Myocyte (in vitro differentiated cells): ENCODE data around the gene RIPK1. TPM values are rescaled to one million over a fixed set of nuclear protein-coding genes. Genes with fewer than 3 reads are reported as not detected.

ENCODE experiments used
- DNase-seq: peaks from one replicate; pipeline ENCODE4 v3.0.0-alpha.2; 2012; ENCODE audit warnings: low read depth
- total RNA-seq: library from RNA; depleted of rRNA; stranded (reverse); fragments of >200 nt; gene quantifications from 2 replicates; pipeline ENCODE4 v1.2.3, GENCODE V29; 2014

RIPK1 gene
- total RNA-seq, 1 donor from 2014 or later = 9.8 TPM

- no peak for DNase-seq
Observed at GRCh38 chr6:3079682-3080081, 11.4 kb downstream of the RIPK1 start.

GRCh38 chr6:3081960-3082359 lies 13.7 kb downstream of the RIPK1 start:
- no peak for DNase-seq

- DNase-seq = no peak
Observed at GRCh38 chr6:3085074-3085473, 16.8 kb downstream of the RIPK1 start.

GRCh38 chr6:3086282-3086946 lies 18.1 kb downstream of the RIPK1 start:
- DNase-seq = no peak

- DNase-seq = peak; percentile 82
Observed at GRCh38 chr6:3088446-3088845, 20.2 kb downstream of the RIPK1 start.

- peak; percentile 22 for DNase-seq
Observed at GRCh38 chr6:3088968-3089367, 20.7 kb downstream of the RIPK1 start.

- DNase-seq = peak; percentile 84
Observed at GRCh38 chr6:3090013-3090412, 21.7 kb downstream of the RIPK1 start.

GRCh38 chr6:3094815-3095214 lies 26.5 kb downstream of the RIPK1 start:
- no peak for DNase-seq

- no peak for DNase-seq
Observed at GRCh38 chr6:3102875-3103274, 34.6 kb downstream of the RIPK1 start.

- DNase-seq = no peak
Observed at GRCh38 chr6:3108746-3109414, 40.6 kb downstream of the RIPK1 start.

GRCh38 chr6:3109761-3110160 lies 41.5 kb downstream of the RIPK1 start:
- DNase-seq = no peak

GRCh38 chr6:3114377-3114776 lies 46.1 kb downstream of the RIPK1 start:
- DNase-seq = no peak

GRCh38 chr6:3117912-3118352 lies 49.6 kb downstream of the RIPK1 start:
- DNase-seq = no peak

GRCh38 chr6:3118353-3119039 lies 50.2 kb downstream of the RIPK1 start, which contains the start of gene BPHL:
Gene BPHL (plus strand): TSS chr6:3118711. CDS start chr6:3118741, 30 bp downstream.
- peak; percentile 95 for DNase-seq

GRCh38 chr6:3119040-3119723 lies 50.9 kb downstream of the RIPK1 start:
- peak; percentile 51 for DNase-seq

- DNase-seq = no peak
Observed at GRCh38 chr6:3120765-3121089, 52.4 kb downstream of the RIPK1 start.

- no peak for DNase-seq
Observed at GRCh38 chr6:3122823-3123182, 54.5 kb downstream of the RIPK1 start.

GRCh38 chr6:3124667-3125066 lies 56.4 kb downstream of the RIPK1 start:
- DNase-seq = no peak

- DNase-seq = no peak
Observed at GRCh38 chr6:3125815-3126214, 57.5 kb downstream of the RIPK1 start.

GRCh38 chr6:3128356-3129108 lies 60.2 kb downstream of the RIPK1 start:
- no peak for DNase-seq

- DNase-seq = no peak
Observed at GRCh38 chr6:3131695-3132094, 63.4 kb downstream of the RIPK1 start.
